Gastrocnemius medialis (tissue), 4 donors: Measurements from ENCODE around the gene C1QTNF9. TPM values are rescaled to one million over a fixed set of nuclear protein-coding genes. Genes with fewer than 3 reads are reported as not detected.
A peak's percentile ranks its signal among the peaks of the same experiment; 100 is the strongest.

Experiments used
- ATAC-seq, 2 donors: fragments of 150-250 bp; one replicate each; pipeline ENCODE4 v1.9.1; 2016
- DNase-seq, 2 donors: peaks; one replicate each; pipeline ENCODE4 v3.0.0-alpha.2; 2019
- H3K27ac ChIP-seq, 4 donors: fragments of 200-600 bp; sonication (generic); 1 replicate in 1 of 4; 2 replicates in 3 of 4; pipeline ENCODE4 v1.5.1; 2016 to 2018; ENCODE audit warnings: mild to moderate bottlenecking in 2 of 4, moderate library complexity in 1 of 4
- H3K27me3 ChIP-seq, 3 donors: fragments of 200-600 bp; sonication (generic) in 2 of 3; 1 replicate in 1 of 3; 2 replicates in 2 of 3; pipeline versions ENCODE4 v1.5.1 to v1.6.0; 2016 to 2019; ENCODE audit warnings: mild to moderate bottlenecking in 1 of 3, moderate library complexity in 1 of 3
- H3K36me3 ChIP-seq, 2 donors: fragments of 200-600 bp; sonication (generic) in 1 of 2; one replicate each; pipeline ENCODE4 v1.5.1; 2017 to 2018
- H3K4me1 ChIP-seq, 2 donors: fragments of 200-600 bp; sonication (generic) in 1 of 2; one replicate each; pipeline ENCODE4 v1.5.1; 2016 to 2017; ENCODE audit warnings: mild to moderate bottlenecking in 2 of 2
- H3K4me3 ChIP-seq, 4 donors: fragments of 200-600 bp; sonication (generic) in 3 of 4; 1 replicate in 1 of 4; 2 replicates in 3 of 4; pipeline ENCODE4 v1.5.1; 2016 to 2019; ENCODE audit warnings: mild to moderate bottlenecking in 2 of 4
- H3K9me3 ChIP-seq, 3 donors: fragments of 200-600 bp; sonication (generic) in 2 of 3; 1 replicate in 1 of 3; 2 replicates in 2 of 3; pipeline ENCODE4 v1.5.1; 2016 to 2019
- CTCF ChIP-seq, 5 experiments: fragments of 450-650 bp in 3 of 5; fragments of 200-600 bp in 2 of 5; sonication (generic) in 2 of 5; IDR thresholded peaks in 4 of 5; conservative IDR thresholded peaks in 1 of 5; 1 replicate in 4 of 5; 2 replicates in 1 of 5; pipeline ENCODE4 v1.5.1; 2016 to 2019; ENCODE audit warnings: antibody characterized with exemption in 5 of 5, mild to moderate bottlenecking in 3 of 5, moderate library complexity in 3 of 5
- POLR2A ChIP-seq, 2 donors: fragments of 450-650 bp; IDR thresholded peaks; one replicate each; pipeline ENCODE4 v1.6.1; 2017; ENCODE audit warnings: antibody characterized with exemption in 2 of 2, mild to moderate bottlenecking in 2 of 2, moderate library complexity in 2 of 2
- in situ Hi-C, 4 donors: fragments of 200-750 bp; cut with MboI; loops; one replicate each; pipeline versions ENCODE4 v1.15.0 to v1.8.0; 2017; ENCODE audit warnings: low sequenced_read_pairs in 4 of 4
- intact Hi-C: fragments of 100-400 bp; cut with DNase I; formaldehyde crosslinking; loops from one replicate; pipeline ENCODE4 v1.15.1; 2023; ENCODE audit warnings: low total_unique reads
- total RNA-seq, 4 donors: library from RNA; depleted of rRNA; stranded (reverse); fragments of >200 nt; gene quantifications; one replicate each; pipeline versions ENCODE4 v1.1.0 to v1.2.3, GENCODE V29; 2016

The C1QTNF9 gene
- total RNA-seq, 4 donors from 2014 or later, result 1.0 to 2.1 (median 1.5) TPM

DNA sequence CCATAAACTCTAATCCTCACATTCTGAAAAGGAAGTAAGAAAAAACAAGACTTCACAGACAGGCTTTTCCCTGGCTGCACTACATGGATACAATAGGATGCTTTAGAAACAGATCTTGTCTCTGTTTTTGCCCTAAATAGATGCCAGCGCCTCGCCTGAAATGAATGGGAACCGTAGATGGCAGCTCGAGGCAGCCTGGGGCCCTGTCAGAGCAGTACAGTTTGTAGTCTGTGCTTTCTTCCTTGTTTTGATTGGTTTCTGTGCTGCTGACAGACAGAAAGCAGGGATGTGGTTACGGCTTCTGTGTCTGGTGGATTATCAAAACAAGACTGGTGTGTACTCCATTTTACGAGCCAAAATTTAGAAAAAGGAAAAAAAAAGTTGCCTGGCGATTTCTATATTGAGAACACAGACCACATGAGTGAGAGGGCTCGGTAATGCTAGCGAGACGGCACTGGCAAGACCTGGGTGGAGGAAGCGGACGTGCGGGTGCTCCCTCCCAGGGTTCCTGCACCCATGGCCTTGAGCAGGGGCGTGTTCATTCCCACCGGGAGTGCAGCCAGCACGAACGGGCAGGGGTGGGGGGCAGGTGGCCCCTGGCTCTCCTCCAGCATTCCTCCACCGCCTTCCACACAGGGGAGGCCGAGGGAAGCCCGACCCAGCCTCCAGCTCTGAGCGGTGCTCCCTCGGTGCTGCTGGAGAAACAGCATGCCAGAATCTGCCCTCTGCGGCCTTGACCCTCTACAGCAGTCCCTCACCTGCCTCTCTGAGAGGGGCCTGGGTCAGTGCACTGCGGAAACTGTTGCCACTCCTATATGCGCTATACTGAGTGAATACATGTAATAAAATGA, 37.6 kb upstream of the C1QTNF9 start:
- intact Hi-C loops (no loop called here), in situ Hi-C loops (no loop called here)

GRCh38 chr13:24272452-24273161, 36.8 kb upstream of the C1QTNF9 start:
- H3K27ac ChIP-seq, result peak overlapping the region; percentile 49 to 78 (median 70)
- peak in 1 of 2 donors; percentile 20 for DNase-seq
- no peaks in the 10 kb centered on the region for H3K36me3 ChIP-seq
- H3K9me3 ChIP-seq, result no peaks in the 10 kb centered on the region
- intact Hi-C loops (no loop called here), in situ Hi-C loops (no loop called here)
- H3K4me1 ChIP-seq, result peaks cover 5 to 23% of the 10 kb centered on the region in 2 donors
- ATAC-seq, result peak; percentile 28 to 32
- H3K27me3 ChIP-seq, result no peaks in the 10 kb centered on the region
- H3K4me3 ChIP-seq, result peak overlapping the region; percentile 30 to 49 (median 40)
- TF ChIP-seq CTCF (IDR thresholded peaks at IDR 0.05 in 4 of 5, conservative IDR thresholded peaks at IDR 0.05 in 1 of 5) (no peak), POLR2A (IDR thresholded peaks at IDR 0.05) (no peak)

More for the DNA sequence above, 37.6 kb upstream of the C1QTNF9 start:
- DNase-seq (no peak), ATAC-seq (peak; percentile 47 to 57)
- Histone ChIP-seq H3K27ac (peak overlapping the region; percentile 49 to 78 (median 70)), H3K4me3 (peak overlapping the region; percentile 30 to 49 (median 40)), H3K4me1 (peaks cover 5 to 24% of the 10 kb centered on the region in 2 donors), H3K27me3 (no peaks in the 10 kb centered on the region), H3K36me3 (no peaks in the 10 kb centered on the region), H3K9me3 (no peaks in the 10 kb centered on the region)
- TF ChIP-seq CTCF (IDR thresholded peaks at IDR 0.05 in 4 of 5, conservative IDR thresholded peaks at IDR 0.05 in 1 of 5) (no peak), POLR2A (IDR thresholded peaks at IDR 0.05) (no peak)

- ATAC-seq (no peak), DNase-seq (no peak)
- Histone ChIP-seq H3K4me3 (no peak overlapping the region), H3K36me3 (no peaks in the 10 kb centered on the region), H3K4me1 (peaks cover 5 to 20% of the 10 kb centered on the region in 2 donors), H3K27me3 (no peaks in the 10 kb centered on the region), H3K9me3 (no peaks in the 10 kb centered on the region), H3K27ac (peak overlapping the region in 1 of 4 donors; percentile 78)
- in situ Hi-C loops (no loop called here), intact Hi-C loops (no loop called here)
- TF ChIP-seq CTCF (IDR thresholded peaks at IDR 0.05 in 4 of 5, conservative IDR thresholded peaks at IDR 0.05 in 1 of 5), result no peak
- no peak for TF ChIP-seq POLR2A (IDR thresholded peaks at IDR 0.05)
Measured at GRCh38 chr13:24273926-24274325, 35.5 kb upstream of the C1QTNF9 start.

GRCh38 chr13:24274452-24275021, 34.8 kb upstream of the C1QTNF9 start:
- no peak overlapping the region for H3K4me3 ChIP-seq
- DNase-seq (no peak), ATAC-seq (no peak)
- no peaks in the 10 kb centered on the region for H3K27me3 ChIP-seq
- H3K27ac ChIP-seq, result peak overlapping the region in 2 of 4 donors; percentile 8 to 25
- intact Hi-C loops (no loop called here), in situ Hi-C loops (no loop called here)
- no peak for TF ChIP-seq POLR2A (IDR thresholded peaks at IDR 0.05)
- no peak for TF ChIP-seq CTCF (IDR thresholded peaks at IDR 0.05 in 4 of 5, conservative IDR thresholded peaks at IDR 0.05 in 1 of 5)
- no peaks in the 10 kb centered on the region for H3K36me3 ChIP-seq
- peaks cover 5 to 20% of the 10 kb centered on the region in 2 donors for H3K4me1 ChIP-seq
- no peaks in the 10 kb centered on the region for H3K9me3 ChIP-seq
